MM.1S (cell line): Measurements from ENCODE around the gene SULT2A1.
"Not testable (repeated sequence)": the region's sequence is repeated elsewhere in the genome, so short reads cannot be mapped to it uniquely, and the experiment has no call there.

Experiments
- DNase-seq: peaks from one replicate; pipeline ENCODE4 v3.0.0-alpha.2; 2015
- H2AFZ ChIP-seq: fragments of 300-600 bp; sonication (generic); 2 replicates; pipeline ENCODE4 v1.6.0; 2016; ENCODE audit warnings: antibody characterized with exemption, low read length
- H3F3A ChIP-seq: fragments of 300-600 bp; sonication (generic); 2 replicates; pipeline ENCODE4 v1.6.1; 2016; ENCODE audit warnings: mild to moderate bottlenecking, antibody characterized with exemption, low read length, moderate library complexity, mixed read lengths; ENCODE audit not compliant: insufficient read depth
- H3K27ac ChIP-seq: fragments of 300-600 bp; sonication (generic); 2 replicates; pipeline ENCODE4 v1.5.1; 2016; ENCODE audit warnings: mild to moderate bottlenecking, low read length
- H3K27me3 ChIP-seq: fragments of 300-600 bp; sonication (generic); replicated peaks from 2 replicates; pipeline ENCODE4 v1.6.0; 2016; ENCODE audit warnings: low read length; ENCODE audit not compliant: insufficient read depth
- H3K36me3 ChIP-seq: fragments of 300-600 bp; sonication (generic); replicated peaks from 2 replicates; pipeline ENCODE4 v1.6.1; 2016; ENCODE audit warnings: mild to moderate bottlenecking, low read length, mixed read lengths; ENCODE audit not compliant: insufficient read depth
- H3K4me1 ChIP-seq: fragments of 300-600 bp; sonication (generic); 2 replicates; pipeline ENCODE4 v1.6.1; 2016; ENCODE audit warnings: low read length, mixed read lengths
- H3K4me2 ChIP-seq: fragments of 300-600 bp; sonication (generic); 2 replicates; pipeline ENCODE4 v1.6.0; 2016; ENCODE audit warnings: low read depth, low read length
- H3K4me3 ChIP-seq: fragments of 300-600 bp; sonication (generic); 2 replicates; pipeline ENCODE4 v1.5.1; 2016; ENCODE audit warnings: low read length, mixed read lengths
- H3K79me2 ChIP-seq: fragments of 300-600 bp; sonication (generic); 2 replicates; pipeline ENCODE4 v1.6.1; 2016; ENCODE audit warnings: mixed run types, low read length, mixed read lengths
- H3K9ac ChIP-seq: fragments of 300-600 bp; sonication (generic); 2 replicates; pipeline ENCODE4 v1.6.1; 2016; ENCODE audit warnings: low read length, mixed read lengths
- H3K9me2 ChIP-seq: fragments of 300-600 bp; sonication (generic); replicated peaks from 2 replicates; pipeline ENCODE4 v1.6.1; 2016; ENCODE audit warnings: mild to moderate bottlenecking, low read length, mixed read lengths; ENCODE audit not compliant: insufficient read depth
- H3K9me3 ChIP-seq: fragments of 300-600 bp; sonication (generic); replicated peaks from 2 replicates; pipeline ENCODE4 v1.6.1; 2016; ENCODE audit warnings: mild to moderate bottlenecking, low read length, mixed read lengths; ENCODE audit not compliant: insufficient read depth
- H4K20me1 ChIP-seq: fragments of 300-600 bp; sonication (generic); 2 replicates; pipeline ENCODE4 v1.6.1; 2016; ENCODE audit warnings: mild to moderate bottlenecking, low read length, moderate library complexity, mixed read lengths; ENCODE audit not compliant: insufficient read depth
- CTCF ChIP-seq: fragments of 300-600 bp; sonication (generic); IDR thresholded peaks from 2 replicates; pipeline ENCODE4 v1.5.1; 2016; ENCODE audit warnings: antibody characterized with exemption, low read length, mixed read lengths
- EZH2 ChIP-seq: fragments of 300-600 bp; sonication (generic); optimal IDR thresholded peaks from 2 replicates; pipeline ENCODE3; 2017; ENCODE audit warnings: low read depth, mild to moderate bottlenecking, antibody characterized with exemption, low read length, mixed read lengths
- EZH2phosphoT487 ChIP-seq: fragments of 300-600 bp; sonication (generic); IDR thresholded peaks from 2 replicates; pipeline ENCODE4 v1.6.1; 2018; ENCODE audit warnings: antibody characterized with exemption, low read length

SULT2A1 gene

DNA sequence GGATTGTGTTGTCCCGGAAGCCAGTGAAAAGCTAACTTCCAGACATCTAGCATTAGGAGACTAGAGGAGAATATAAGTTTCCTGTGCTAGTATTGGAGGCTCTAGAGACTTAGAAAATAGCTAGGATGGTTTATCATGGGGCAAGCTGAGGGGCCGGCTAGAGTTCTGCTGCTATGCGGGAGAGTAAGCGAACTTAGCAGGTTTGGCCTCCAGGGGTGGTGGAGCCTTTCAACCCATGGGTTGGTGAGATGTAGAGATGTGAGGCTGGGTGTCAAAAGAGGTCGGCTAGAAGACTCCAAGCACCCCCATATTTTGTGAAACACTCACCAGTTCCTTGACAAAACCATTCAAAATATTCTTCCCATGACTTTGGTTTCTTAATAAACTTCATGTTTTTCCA, 4.4 kb downstream of the SULT2A1 start:
- Histone ChIP-seq H3K36me3 (no peaks in the 10 kb centered on the region), H3K4me1 (no peaks in the 10 kb centered on the region), H3K27me3 (peaks cover 71% of the 10 kb centered on the region), H3K4me2 (no peak overlapping the region), H3K9me3 (no peaks in the 10 kb centered on the region), H3K9me2 (no peaks in the 10 kb centered on the region), H3K79me2 (no peaks in the 10 kb centered on the region), H3K4me3 (no peak overlapping the region), H4K20me1 (no peaks in the 10 kb centered on the region), H3F3A (no peaks in the 10 kb centered on the region), H3K9ac (no peak overlapping the region), H3K27ac (no peak overlapping the region), H2AFZ (no peak overlapping the region)
- no peak for TF ChIP-seq EZH2
- no peak for DNase-seq

DNA sequence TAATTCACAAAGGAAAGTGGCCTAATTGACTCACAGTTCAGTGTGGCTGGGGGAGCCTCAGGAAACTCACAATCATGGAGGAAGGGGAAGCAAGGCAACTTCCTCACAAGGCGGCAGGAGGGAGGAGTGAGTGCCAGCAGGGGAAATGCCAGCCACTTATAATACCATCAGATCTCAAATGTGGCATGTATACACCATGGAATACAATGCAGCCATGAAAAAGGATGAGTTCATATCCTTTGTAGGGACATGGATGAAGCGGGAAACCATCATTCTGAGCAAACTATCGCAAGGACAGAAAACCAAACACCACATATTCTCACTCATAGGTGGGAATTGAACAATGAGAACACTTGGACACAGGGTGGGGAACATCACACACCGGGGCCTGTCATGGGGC, 6.7 kb downstream of the SULT2A1 start:
- H3F3A ChIP-seq, DNase-seq, H3K4me1 ChIP-seq, H3K9ac ChIP-seq, H3K9me3 ChIP-seq, H3K27ac ChIP-seq, H3K36me3 ChIP-seq, H3K9me2 ChIP-seq, H3K4me3 ChIP-seq, H3K4me2 ChIP-seq, H3K79me2 ChIP-seq, H2AFZ ChIP-seq, H4K20me1 ChIP-seq: not testable (repeated sequence)
- peaks cover 74% of the 10 kb centered on the region for H3K27me3 ChIP-seq

DNA sequence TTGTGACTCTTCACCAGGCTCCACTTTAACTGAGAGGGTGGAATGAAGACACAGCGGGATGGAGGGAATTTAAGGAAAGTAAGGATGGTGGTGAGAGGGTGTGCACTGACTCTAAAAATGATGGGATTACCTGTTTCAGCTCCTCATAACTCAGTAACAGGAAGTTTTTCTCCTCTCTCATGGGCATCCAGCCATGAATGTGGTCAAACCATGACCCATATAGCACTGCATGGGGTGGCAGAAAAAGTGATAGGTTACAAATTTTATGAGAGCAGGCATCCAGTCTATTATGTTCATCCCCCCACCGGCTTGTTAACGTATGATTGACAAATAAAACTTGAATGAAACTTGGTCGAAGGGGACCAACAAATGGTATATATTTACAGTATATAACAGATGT, 7.2 kb downstream of the SULT2A1 start:
- Histone ChIP-seq H3K27me3 (peaks cover 79% of the 10 kb centered on the region), H2AFZ (no peak overlapping the region), H3K79me2 (no peaks in the 10 kb centered on the region), H3K9me2 (no peaks in the 10 kb centered on the region), H3F3A (no peaks in the 10 kb centered on the region), H3K36me3 (no peaks in the 10 kb centered on the region), H3K9me3 (no peaks in the 10 kb centered on the region), H3K4me3 (no peak overlapping the region), H4K20me1 (no peaks in the 10 kb centered on the region), H3K4me2 (no peak overlapping the region), H3K4me1 (no peaks in the 10 kb centered on the region), H3K9ac (no peak overlapping the region), H3K27ac (no peak overlapping the region)
- TF ChIP-seq CTCF (no peak), EZH2 (no peak), EZH2phosphoT487 (no peak)
- DNase-seq, result no peak

GRCh38 chr19:47865166-47865565, 20.9 kb downstream of the SULT2A1 start:
- TF ChIP-seq CTCF, result no peak
- no peak for TF ChIP-seq EZH2
- TF ChIP-seq EZH2phosphoT487, result no peak

More at GRCh38 chr19:47865166-47865565, 20.9 kb downstream of the SULT2A1 start:
- Histone ChIP-seq H3K4me2 (no peak overlapping the region), H3K9ac (no peak overlapping the region), H3K9me3 (no peaks in the 10 kb centered on the region), H3K4me3 (no peak overlapping the region), H3K4me1 (no peaks in the 10 kb centered on the region), H3K27me3 (peaks cover 83% of the 10 kb centered on the region), H2AFZ (no peak overlapping the region), H3K79me2 (no peaks in the 10 kb centered on the region), H3K9me2 (no peaks in the 10 kb centered on the region), H4K20me1 (no peaks in the 10 kb centered on the region), H3F3A (no peaks in the 10 kb centered on the region), H3K27ac (no peak overlapping the region), H3K36me3 (no peaks in the 10 kb centered on the region)
- no peak for DNase-seq
